AG20443 (cell line): Measurements from ENCODE around the gene FITM2.
A peak's percentile ranks its signal among the peaks of the same experiment; 100 is the strongest.

ENCODE experiments used
- DNase-seq: peaks from one replicate; pipeline ENCODE4 v3.0.0; 2012; ENCODE audit warnings: low spot score, mixed read lengths

Gene FITM2

GRCh38 chr20:44280387-44280786 is 30.6 kb downstream of the FITM2 start:
- no peak for DNase-seq

DNA sequence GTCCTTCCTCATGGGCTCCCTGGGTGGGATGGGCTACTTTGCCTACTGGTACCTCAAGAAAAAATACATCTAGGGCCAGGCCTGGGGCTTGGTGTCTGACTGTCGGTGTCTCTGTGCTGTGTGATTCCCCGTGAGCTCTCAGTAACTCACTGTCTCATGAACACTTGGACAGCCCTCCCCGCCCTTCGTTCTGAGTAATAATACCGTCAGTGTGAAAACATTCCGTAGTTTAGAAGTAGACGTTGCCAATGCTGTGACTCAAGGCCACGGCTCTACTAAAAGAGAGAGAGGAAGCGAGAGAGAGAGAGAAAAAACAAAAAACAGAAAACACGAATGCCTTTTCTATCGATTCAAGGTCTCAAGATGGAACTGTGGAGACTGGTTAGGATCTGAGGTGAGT is 31.8 kb downstream of the FITM2 start:
- DNase-seq = peak; percentile 69

- no peak for DNase-seq
Observed at GRCh38 chr20:44274303-44275017, 36.5 kb downstream of the FITM2 start.

- no peak for DNase-seq
Observed at GRCh38 chr20:44273231-44274215, 37.5 kb downstream of the FITM2 start.

GRCh38 chr20:44271915-44272663 is 38.9 kb downstream of the FITM2 start:
- no peak for DNase-seq

DNA sequence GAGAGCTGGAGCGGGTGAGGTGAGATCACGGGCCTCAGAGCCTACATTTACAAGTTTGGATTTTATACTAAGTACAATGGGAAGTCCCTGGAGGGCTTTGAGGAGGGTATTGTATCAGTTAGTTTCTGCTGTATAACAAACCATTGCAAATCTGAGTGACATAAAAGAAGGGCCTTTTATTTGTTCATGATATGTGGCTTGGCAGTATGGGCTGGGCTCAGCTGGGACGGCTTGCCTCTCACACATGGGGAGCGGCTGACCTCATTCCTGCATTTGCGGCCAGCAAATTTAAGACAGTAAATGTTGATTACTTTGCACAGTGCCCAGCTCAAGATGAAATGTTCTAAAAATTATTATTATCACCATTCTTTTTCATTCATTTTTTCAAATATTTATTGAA is 42.2 kb downstream of the FITM2 start:
- no peak for DNase-seq

- no peak for DNase-seq
Observed at GRCh38 chr20:44264287-44264686, 46.7 kb downstream of the FITM2 start.

DNA sequence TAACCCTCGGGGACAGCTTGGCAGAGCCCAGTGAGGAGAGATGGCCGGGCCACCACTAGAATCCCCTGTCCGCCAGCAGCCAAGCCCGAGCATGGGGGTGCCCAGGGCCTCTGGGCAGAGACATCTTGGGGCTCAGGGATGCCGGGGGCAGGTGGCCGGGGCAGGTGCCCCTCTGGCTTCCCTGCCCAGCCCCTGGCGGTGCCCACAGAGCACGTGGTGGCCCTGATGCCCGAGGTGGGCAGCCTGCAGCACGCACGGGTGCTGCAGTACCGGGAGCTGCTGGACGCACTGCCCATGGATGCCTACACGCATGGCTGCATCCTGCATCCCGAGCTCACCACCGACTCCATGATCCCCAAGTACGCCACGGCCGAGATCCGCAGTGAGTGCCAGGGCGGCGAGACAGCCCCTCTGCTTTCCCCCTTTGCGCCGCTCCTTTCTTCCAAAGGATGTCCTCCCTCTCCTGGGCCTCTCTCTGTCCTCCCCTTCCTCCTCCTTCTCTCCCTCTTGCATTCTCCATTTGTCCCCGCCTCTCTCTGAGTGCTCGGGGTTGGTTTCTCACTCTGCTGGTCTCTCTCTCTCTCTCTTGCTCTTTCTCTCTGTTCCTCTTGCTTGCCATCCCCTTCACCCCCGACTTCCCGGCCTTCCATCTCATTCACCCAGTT is 52.6 kb downstream of the FITM2 start:
- DNase-seq = no peak

- DNase-seq = no peak
Observed at GRCh38 chr20:44256961-44257360, 54.0 kb downstream of the FITM2 start.

- DNase-seq = no peak
Observed at GRCh38 chr20:44255942-44256341, 55.1 kb downstream of the FITM2 start.

DNA sequence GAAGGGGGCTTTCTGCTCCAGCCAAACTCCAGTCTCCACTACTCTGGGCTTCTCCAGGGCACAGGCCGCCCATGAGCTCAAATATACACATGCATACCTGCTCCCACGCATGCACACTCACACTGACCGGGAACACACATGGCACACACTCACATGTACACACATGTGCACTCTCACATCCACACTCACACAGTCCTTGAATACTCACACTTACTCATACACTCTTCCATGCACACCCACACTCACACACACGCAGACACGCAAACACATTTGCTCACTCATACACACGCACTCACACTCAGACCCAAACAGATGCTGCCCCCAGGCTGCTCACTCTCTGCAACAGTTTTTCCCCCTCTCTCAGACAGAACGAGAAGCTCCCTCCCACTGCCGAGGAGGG is 56.9 kb downstream of the FITM2 start:
- no peak for DNase-seq

- no peak for DNase-seq
Observed at GRCh38 chr20:44253528-44253927, 57.5 kb downstream of the FITM2 start.
